OCI-LY7 (cell line): ENCODE measurements around the gene GREB1. TPM values are rescaled to one million over a fixed set of nuclear protein-coding genes. Genes with fewer than 3 reads are reported as not detected.

Experiments
- BruUV-seq: library from RNA; stranded (reverse); fragments of 400-500 nt; replicated peaks from 2 replicates; lab custom pipeline; 2021; lab: Mats Ljungman, UMichigan
- CTCF ChIA-PET: fragments of 300-600 bp; sonication (Branson Sonifier 250); formaldehyde crosslinking; loops from one replicate; lab custom pipeline; 2022; ENCODE audit warnings: antibody characterized with exemption; ENCODE audit not compliant: unreplicated experiment; lab: Charles Lee
- POLR2A ChIA-PET: fragments of 300-600 bp; sonication (Branson Sonifier 250); formaldehyde crosslinking; loops from one replicate; lab custom pipeline; 2022; ENCODE audit warnings: antibody characterized with exemption; lab: Charles Lee
- DNase-seq: peaks from one replicate; pipeline ENCODE4 v3.0.0-alpha.2; 2015; ENCODE audit warnings: low spot score
- H2AFZ ChIP-seq: fragments of 200-600 bp; sonication (generic), shearing (Covaris generic); 2 replicates; pipeline ENCODE4 v1.6.1; 2014; ENCODE audit warnings: mild to moderate bottlenecking, antibody characterized with exemption, low read length, moderate library complexity
- H3K27ac ChIP-seq: fragments of 200-600 bp; sonication (generic); 2 replicates; pipeline ENCODE4 v1.5.1; 2014; ENCODE audit warnings: mixed run types, low read depth, mild to moderate bottlenecking, moderate library complexity, low read length, inconsistent platforms; ENCODE audit not compliant: poor library complexity, severe bottlenecking
- H3K36me3 ChIP-seq: fragments of 200-600 bp; sonication (generic); 2 replicates; pipeline ENCODE4 v1.6.1; 2014; ENCODE audit warnings: mild to moderate bottlenecking, antibody characterized with exemption, low read length, moderate library complexity, mixed read lengths; ENCODE audit not compliant: insufficient read depth
- H3K4me1 ChIP-seq: fragments of 200-600 bp; sonication (generic); 2 replicates; pipeline ENCODE4 v1.5.1; 2014; ENCODE audit warnings: mild to moderate bottlenecking, low read length; ENCODE audit not compliant: insufficient read depth, poor library complexity, severe bottlenecking
- H3K4me2 ChIP-seq: fragments of 200-600 bp; sonication (generic); 2 replicates; pipeline ENCODE4 v1.6.1; 2014; ENCODE audit warnings: mild to moderate bottlenecking, low read length
- H3K4me3 ChIP-seq: fragments of 200-600 bp; sonication (generic); 2 replicates; pipeline ENCODE4 v1.5.1; 2014; ENCODE audit warnings: mild to moderate bottlenecking, low read depth, low read length; ENCODE audit not compliant: poor library complexity, severe bottlenecking
- H3K79me2 ChIP-seq: fragments of 200-600 bp; sonication (generic); 2 replicates; pipeline ENCODE4 v1.6.1; 2016; ENCODE audit warnings: low read depth, mild to moderate bottlenecking, low read length, moderate library complexity, mixed read lengths; ENCODE audit not compliant: insufficient read depth
- H3K9me2 ChIP-seq: fragments of 200-600 bp; sonication (generic); 2 replicates; pipeline ENCODE4 v1.6.1; 2016; ENCODE audit warnings: mild to moderate bottlenecking, low read length, mixed read lengths; ENCODE audit not compliant: insufficient read depth
- H3K9me3 ChIP-seq: fragments of 200-600 bp; sonication (generic); 2 replicates; pipeline ENCODE4 v1.6.1; 2014; ENCODE audit warnings: mild to moderate bottlenecking, mixed run types, low read length, mixed read lengths
- H4K20me1 ChIP-seq: fragments of 200-600 bp; sonication (generic); 2 replicates; pipeline ENCODE4 v1.6.1; 2014; ENCODE audit warnings: mild to moderate bottlenecking, antibody characterized with exemption, low read length, moderate library complexity, mixed read lengths; ENCODE audit not compliant: insufficient read depth
- CTCF ChIP-seq: fragments of 200-600 bp; sonication (generic); conservative IDR thresholded peaks from 2 replicates; pipeline ENCODE4 v1.5.1; 2014; ENCODE audit warnings: mild to moderate bottlenecking, antibody characterized with exemption, low read length, moderate library complexity, mixed read lengths
- EZH2phosphoT487 ChIP-seq: fragments of 200-600 bp; sonication (generic); IDR thresholded peaks from 2 replicates; pipeline ENCODE4 v1.6.1; 2018; ENCODE audit warnings: low read depth, borderline replicate concordance, mild to moderate bottlenecking, mixed run types, antibody characterized with exemption, low read length, moderate library complexity, mixed read lengths
- intact Hi-C: fragments of 100-400 bp; cut with micrococcal nuclease; formaldehyde crosslinking; loops from one replicate; pipeline ENCODE4 v1.10.0; 2022; ENCODE audit not compliant: unreplicated experiment
- total RNA-seq, 2 experiments: library from RNA; depleted of rRNA in 1 of 2; stranded (reverse); fragments of >200 nt in 1 of 2; shearing (Covaris generic) in 1 of 2; gene quantifications; 2 replicates each; pipeline ENCODE4 v1.2.3, GENCODE V29; 2014 to 2022

GREB1 gene
- total RNA-seq, 2 experiments from 2014 or later: 3.5 to 8.4 TPM

- no peak for TF ChIP-seq CTCF
- TF ChIP-seq EZH2phosphoT487: no peak
- ChIA-PET POLR2A (no interaction called here), CTCF (no interaction called here)
- no peak for DNase-seq
- Histone ChIP-seq H3K9me3 (no peaks in the 10 kb centered on the region), H3K4me3 (no peak overlapping the region), H3K9me2 (no peaks in the 10 kb centered on the region), H3K4me2 (no peak overlapping the region), H4K20me1 (no peaks in the 10 kb centered on the region), H3K4me1 (no peaks in the 10 kb centered on the region), H3K27ac (no peak overlapping the region), H3K36me3 (no peaks in the 10 kb centered on the region), H2AFZ (no peak overlapping the region), H3K79me2 (no peaks in the 10 kb centered on the region)
- BruUV-seq: no TSS peak
- intact Hi-C loops: no loop called here
These were observed 94.8 kb downstream of the GREB1 start for GRCh38 chr2:11628675-11629074.

GRCh38 chr2:11629215-11629614, 95.4 kb downstream of the GREB1 start:
- POLR2A ChIA-PET: no interaction called here
- Histone ChIP-seq H3K9me2 (no peaks in the 10 kb centered on the region), H3K4me3 (no peak overlapping the region)

GRCh38 chr2:11629851-11630250, 96.0 kb downstream of the GREB1 start:
- Histone ChIP-seq H2AFZ (no peak overlapping the region), H3K27ac (no peak overlapping the region), H3K4me2 (no peak overlapping the region), H3K36me3 (no peaks in the 10 kb centered on the region), H3K4me3 (no peak overlapping the region), H3K9me3 (no peaks in the 10 kb centered on the region), H3K4me1 (no peaks in the 10 kb centered on the region), H4K20me1 (no peaks in the 10 kb centered on the region), H3K9me2 (no peaks in the 10 kb centered on the region), H3K79me2 (no peaks in the 10 kb centered on the region)
- no TSS peak for BruUV-seq
- POLR2A ChIA-PET: no interaction called here
- intact Hi-C loops: no loop called here
- CTCF ChIA-PET: no interaction called here
- TF ChIP-seq EZH2phosphoT487: no peak
- no peak for TF ChIP-seq CTCF
- no peak for DNase-seq

More at GRCh38 chr2:11629215-11629614, 95.4 kb downstream of the GREB1 start:
- Histone ChIP-seq H2AFZ (no peak overlapping the region), H3K4me1 (no peaks in the 10 kb centered on the region), H3K4me2 (no peak overlapping the region), H3K9me3 (no peaks in the 10 kb centered on the region), H4K20me1 (no peaks in the 10 kb centered on the region), H3K27ac (no peak overlapping the region), H3K79me2 (no peaks in the 10 kb centered on the region), H3K36me3 (no peaks in the 10 kb centered on the region)
- TF ChIP-seq CTCF (no peak), EZH2phosphoT487 (no peak)
- intact Hi-C loops: no loop called here
- CTCF ChIA-PET: no interaction called here
- no peak for DNase-seq
- BruUV-seq: no TSS peak
